Transverse colon (tissue), 3 donors: ENCODE results near the gene PCSK5.

ENCODE experiments used
- CTCF ChIP-seq, 5 experiments: fragments of 200-600 bp in 3 of 5; fragments of 450-650 bp in 2 of 5; sonication (generic) in 3 of 5; IDR thresholded peaks; 1 replicate in 2 of 5; 2 replicates in 3 of 5; pipeline ENCODE4 v1.5.1; 2016 to 2017; ENCODE audit warnings: antibody characterized with exemption in 5 of 5, inconsistent platforms in 3 of 5, mild to moderate bottlenecking in 2 of 5, moderate library complexity in 1 of 5
- POLR2A ChIP-seq: fragments of 450-650 bp; IDR thresholded peaks from one replicate; pipeline ENCODE4 v1.6.1; 2016; ENCODE audit warnings: antibody characterized with exemption, mild to moderate bottlenecking, moderate library complexity

GRCh38 chr9:76310577-76310976 lies 420.1 kb downstream of the PCSK5 start:
- TF ChIP-seq CTCF (IDR thresholded peaks at IDR 0.05): no peak
- TF ChIP-seq POLR2A: no peak
